Dedifferentiated amniotic fluid mesenchymal stem cell (primary cell): Measurements from ENCODE around the gene PFDN6.

ENCODE experiments used
- DNase-seq: peaks from one replicate; pipeline ENCODE4 v3.0.0-alpha.2; 2016; ENCODE audit errors: extremely low spot score

Gene PFDN6

DNA sequence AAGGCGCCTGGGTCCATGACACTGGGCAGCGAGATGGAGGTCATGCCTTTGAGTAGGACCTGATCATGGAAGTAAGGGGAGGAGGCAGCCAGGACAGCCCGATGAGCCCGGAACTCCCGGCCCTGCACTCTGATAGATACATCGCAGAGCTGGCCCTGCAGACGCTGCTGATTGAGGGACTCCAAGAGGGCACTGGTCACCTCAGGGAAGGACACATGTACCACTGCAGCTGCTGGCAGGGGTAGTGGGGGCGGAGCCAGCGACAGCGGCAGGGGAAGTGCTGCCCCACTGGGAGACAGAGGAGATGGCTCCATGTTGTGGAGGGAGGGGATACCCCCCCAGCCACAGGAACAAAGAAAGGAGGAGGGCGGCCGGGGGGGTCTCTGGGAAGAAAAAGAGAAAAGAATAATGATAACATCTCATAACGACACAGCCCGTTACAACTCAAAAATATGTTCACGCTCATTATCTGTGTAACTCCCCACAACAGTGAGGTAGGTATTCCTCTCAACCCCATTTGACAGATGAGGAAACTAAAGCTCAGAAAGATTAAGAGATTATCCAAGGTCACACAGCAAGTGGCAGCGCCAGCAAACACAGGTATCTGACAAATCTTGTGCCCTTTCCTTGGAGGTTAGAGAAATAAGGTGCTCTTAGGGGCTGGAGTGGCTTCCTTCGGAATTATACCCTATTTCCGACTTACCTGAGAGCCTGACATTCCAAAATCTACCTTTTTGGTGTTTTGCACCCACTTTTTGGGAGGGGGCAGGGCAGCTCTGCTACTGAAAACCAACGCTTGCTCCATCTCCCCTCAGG is 27.4 kb downstream of the PFDN6 start:
- DNase-seq: no peak

GRCh38 chr6:33317419-33317668 is 27.9 kb downstream of the PFDN6 start:
- DNase-seq: no peak

- peak; percentile 99 for DNase-seq
These were observed 28.4 kb downstream of the PFDN6 start, which contains the start of gene ZBTB22 for GRCh38 chr6:33317669-33318425. Gene ZBTB22 (minus strand): TSS chr6:33317744. CDS start chr6:33316916, 828 bp downstream.

DNA sequence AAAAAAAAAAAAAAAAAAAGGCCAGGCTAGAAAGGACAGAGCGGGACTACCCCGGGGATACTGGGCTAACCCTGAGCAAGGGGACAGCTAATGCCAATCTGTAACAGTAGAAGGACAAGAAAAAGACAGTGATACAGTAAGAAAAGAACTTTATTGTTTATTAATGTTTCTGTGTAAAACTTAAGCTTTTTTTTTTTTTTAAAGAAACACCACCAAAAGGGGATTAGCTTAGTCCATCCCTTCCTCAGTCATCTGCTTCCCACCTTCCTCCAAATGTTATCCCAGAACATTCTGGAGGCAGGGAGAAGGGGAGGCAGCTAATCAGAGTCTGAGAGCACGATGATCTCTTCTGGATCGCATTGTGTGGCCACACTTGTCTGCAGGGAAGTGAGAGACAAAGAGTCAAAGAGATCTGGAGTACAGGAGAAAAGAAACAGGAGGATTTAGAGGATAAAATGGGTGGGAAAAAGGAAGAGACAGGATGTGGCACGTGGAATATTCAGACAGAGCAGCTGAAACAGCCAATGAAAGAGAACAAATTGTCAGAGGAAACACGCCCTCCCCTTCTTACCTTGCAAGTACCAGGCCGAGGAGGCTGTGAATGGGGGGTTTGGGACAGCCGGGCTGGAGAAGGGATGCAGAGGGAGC is 29.1 kb downstream of the PFDN6 start:
- no peak for DNase-seq

DNA sequence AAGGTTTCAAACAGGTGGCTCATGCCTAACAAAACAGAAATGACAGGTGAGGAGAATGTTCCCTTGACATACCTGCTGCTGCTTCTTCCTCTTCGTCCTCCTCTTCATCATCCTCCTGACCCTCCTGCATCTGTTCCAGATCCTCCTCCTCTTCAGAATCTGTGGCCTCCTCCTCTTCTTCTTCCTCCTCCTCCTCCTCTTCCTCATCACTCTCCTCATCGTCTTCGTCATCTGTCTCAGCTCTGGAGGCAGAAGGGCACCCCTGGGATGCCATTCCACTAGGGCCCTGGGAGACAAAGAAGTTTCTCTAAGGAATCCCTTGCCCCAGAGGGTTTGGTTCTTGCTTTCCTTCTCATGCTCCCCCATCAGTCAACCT is 30.5 kb downstream of the PFDN6 start:
- DNase-seq: no peak

GRCh38 chr6:33320315-33321181 is 31.1 kb downstream of the PFDN6 start:
- peak; percentile 69 for DNase-seq

GRCh38 chr6:33321227-33321626 is 31.8 kb downstream of the PFDN6 start:
- no peak for DNase-seq

GRCh38 chr6:33323623-33323948 is 34.2 kb downstream of the PFDN6 start:
- no peak for DNase-seq

DNA sequence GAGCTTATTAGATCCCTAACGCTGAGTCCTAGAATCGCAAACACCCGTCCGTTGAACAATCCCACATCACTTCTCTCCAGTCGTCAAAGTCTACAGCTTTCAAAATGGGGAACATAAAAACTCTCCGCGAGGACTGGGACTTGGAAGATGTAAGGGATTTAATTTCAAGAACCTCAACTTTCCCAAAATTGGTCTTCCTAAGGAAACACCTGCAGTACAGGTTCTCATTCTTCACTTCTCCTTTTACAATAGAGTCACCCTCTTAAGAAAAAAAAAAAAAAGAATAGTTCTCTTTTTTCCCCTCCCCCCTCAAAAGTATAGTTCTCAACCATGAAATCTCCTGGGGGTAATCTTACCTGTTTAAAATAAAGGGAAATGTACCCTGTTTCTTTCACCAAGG is 34.7 kb downstream of the PFDN6 start:
- DNase-seq: no peak

- no peak for DNase-seq
These were observed 39.7 kb downstream of the PFDN6 start for GRCh38 chr6:33329058-33329457.

- DNase-seq: no peak
These were observed 41.3 kb downstream of the PFDN6 start for GRCh38 chr6:33330736-33331135.

DNA sequence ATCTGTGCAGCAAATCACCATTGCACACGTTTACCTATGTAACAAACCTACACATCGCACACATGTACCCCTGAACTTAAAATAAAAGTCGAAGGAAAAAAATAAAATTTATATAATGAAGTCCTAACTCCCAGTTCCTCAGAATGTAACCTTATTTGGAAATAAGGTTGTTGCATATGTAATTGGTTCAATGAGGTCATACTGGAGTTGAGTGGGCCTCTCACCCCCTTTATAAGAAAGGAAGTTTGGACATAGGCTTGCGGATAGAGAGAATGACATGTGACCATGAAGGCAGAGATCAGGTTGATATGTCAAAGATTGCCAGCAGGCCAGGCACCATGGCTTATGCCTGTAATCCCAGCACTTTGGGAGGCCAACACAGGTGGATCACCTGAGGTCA is 44.3 kb downstream of the PFDN6 start:
- DNase-seq: no peak

DNA sequence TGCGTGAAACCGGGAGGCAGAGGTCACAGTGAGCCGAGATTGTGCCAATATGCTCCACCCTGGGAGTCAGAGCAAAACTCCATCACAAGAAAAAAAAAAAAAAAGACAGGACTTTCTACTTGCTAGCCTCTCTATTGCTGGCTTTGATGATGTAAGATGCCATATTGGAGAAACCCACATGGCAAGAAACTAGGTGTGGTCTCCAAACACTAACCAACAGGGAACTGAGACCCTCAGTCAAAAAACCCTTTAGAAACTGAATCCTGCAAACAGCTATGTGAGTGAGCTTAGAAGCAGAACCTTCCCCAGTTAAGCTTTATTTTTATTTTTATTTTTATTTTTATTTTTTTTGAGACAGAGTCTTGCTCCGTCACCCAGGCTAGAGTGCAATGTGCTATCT is 46.5 kb downstream of the PFDN6 start:
- no peak for DNase-seq

DNA sequence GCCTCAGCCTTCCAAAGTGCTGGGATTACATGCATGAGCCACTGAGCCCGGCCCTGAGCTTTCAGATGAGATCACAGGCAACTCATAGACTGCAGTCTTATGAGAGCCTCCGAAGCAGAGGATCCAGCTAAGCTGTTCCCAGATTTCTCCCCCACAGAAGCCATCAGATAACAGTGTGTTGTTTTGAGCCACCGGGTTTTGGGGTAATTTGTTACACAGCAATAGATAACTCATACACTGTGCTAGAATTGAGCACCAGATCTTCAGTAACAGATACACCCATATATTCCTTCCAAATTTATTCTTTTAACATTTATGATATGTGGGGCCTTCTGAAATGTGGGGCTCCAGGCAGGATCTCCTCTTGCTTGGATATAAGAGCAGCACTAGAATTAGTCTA is 47.1 kb downstream of the PFDN6 start:
- DNase-seq: no peak

GRCh38 chr6:33339193-33339592 is 49.8 kb downstream of the PFDN6 start:
- no peak for DNase-seq
